Retinal pigment epithelial cell (primary cell): Measurements from ENCODE around the gene LRRD1.
A peak's percentile ranks its signal among the peaks of the same experiment; 100 is the strongest.

Experiments used
- DNase-seq: peaks from one replicate; pipeline ENCODE4 v3.0.0-alpha.2; 2010; ENCODE audit warnings: low read depth
- H3K4me3 ChIP-seq: 2 replicates; pipeline ENCODE4 v1.5.1; 2011; ENCODE audit warnings: mild to moderate bottlenecking, low read length, control low read depth, moderate library complexity
- TF ChIP-seq, protein P1 (sequence below): conservative IDR thresholded peaks from 2 replicates; pipeline ENCODE4 v1.5.1; 2011; ENCODE audit warnings: low read depth, low read length, control low read depth, inconsistent platforms

Gene LRRD1

DNA sequence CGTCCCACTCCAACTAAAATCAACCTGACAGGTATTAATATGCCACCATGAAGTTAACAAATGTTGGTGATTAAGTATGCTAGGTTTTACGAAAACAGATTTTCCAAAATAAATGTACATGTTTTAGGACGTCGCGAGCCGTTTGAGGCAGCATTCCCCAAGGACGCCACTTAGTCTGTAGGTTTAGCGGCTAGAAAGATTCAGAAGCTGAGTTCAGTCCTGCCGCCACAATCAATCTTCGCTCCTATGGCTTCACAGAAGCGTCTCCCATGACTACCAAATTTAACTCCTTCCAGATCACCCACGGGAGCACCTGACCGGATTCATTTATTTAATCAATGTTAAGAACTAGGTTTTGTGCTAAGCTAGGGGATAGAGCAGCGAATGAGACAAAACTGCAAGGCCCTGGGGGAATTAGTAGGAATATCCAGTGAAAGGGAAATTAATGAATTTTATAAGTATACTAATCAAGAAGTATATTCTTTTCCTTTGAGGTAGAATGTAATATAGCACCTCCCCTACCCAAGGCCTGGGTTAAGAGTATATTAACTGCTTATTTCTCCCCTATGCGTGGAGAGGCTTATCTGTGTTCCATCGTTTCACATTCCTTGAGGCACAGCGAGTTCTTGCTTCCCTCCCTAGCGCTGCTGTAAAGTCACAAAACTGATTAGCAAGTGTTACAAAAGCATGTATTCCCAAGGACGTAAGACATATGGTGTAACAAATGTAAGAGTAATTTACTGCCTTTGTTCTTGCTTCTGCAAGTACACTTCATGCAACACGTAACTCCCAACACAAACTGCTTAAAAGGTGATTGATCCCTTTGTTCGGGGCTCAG lies 43.7 kb downstream of the LRRD1 start:
- TF ChIP-seq, protein P1, sequence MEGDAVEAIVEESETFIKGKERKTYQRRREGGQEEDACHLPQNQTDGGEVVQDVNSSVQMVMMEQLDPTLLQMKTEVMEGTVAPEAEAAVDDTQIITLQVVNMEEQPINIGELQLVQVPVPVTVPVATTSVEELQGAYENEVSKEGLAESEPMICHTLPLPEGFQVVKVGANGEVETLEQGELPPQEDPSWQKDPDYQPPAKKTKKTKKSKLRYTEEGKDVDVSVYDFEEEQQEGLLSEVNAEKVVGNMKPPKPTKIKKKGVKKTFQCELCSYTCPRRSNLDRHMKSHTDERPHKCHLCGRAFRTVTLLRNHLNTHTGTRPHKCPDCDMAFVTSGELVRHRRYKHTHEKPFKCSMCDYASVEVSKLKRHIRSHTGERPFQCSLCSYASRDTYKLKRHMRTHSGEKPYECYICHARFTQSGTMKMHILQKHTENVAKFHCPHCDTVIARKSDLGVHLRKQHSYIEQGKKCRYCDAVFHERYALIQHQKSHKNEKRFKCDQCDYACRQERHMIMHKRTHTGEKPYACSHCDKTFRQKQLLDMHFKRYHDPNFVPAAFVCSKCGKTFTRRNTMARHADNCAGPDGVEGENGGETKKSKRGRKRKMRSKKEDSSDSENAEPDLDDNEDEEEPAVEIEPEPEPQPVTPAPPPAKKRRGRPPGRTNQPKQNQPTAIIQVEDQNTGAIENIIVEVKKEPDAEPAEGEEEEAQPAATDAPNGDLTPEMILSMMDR, result no peak
- H3K4me3 ChIP-seq, result peak overlapping the region; percentile 93
- DNase-seq, result no peak

DNA sequence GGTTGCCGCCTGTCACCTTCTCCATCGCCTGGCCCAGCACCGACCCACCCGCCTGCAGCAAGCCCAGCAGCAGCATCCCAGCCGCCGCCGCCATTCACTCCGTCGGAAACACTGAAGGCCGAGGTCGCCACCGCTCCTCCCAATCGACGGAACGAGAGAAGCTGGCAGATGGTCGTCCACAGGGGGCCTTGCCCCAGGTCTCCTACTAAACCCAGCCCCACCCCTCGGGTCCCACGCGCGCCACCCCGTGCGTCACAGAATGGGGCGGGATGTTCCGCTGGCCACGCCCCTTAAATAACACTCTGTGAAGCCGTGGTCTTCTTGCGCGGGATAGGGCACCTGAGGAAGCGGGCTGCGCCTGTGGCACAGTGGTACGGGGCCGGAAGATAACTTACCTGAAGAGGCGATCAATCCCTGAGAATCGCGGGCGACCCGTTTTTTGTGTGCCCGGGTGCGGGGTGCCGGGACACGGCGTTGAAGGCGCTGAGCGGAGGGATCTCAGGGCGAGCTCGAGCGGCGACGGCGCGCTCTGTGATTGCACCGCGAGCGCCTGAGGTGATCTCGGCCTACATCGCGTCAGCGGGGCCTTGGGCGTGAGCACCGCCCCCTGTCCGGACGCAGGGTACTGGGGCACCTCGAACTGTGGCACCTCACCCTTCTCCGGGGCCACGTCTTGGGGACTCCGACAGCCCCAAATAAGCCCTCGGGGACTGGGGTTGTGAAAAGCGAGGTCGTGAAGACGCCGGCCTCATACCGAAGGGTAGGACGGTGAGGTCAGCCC lies 44.5 kb downstream of the LRRD1 start, which contains the start of gene CYP51A1:
Gene CYP51A1, minus strand, starts transcription at position 207 of the 781 bp plus-strand sequence. Its CDS starts 113 bp downstream, at position 94.
- TF ChIP-seq, protein P1, result no peak
- DNase-seq, result peak; percentile 79
- peak within 1 kb of the TSS; percentile 93 for H3K4me3 ChIP-seq

DNA sequence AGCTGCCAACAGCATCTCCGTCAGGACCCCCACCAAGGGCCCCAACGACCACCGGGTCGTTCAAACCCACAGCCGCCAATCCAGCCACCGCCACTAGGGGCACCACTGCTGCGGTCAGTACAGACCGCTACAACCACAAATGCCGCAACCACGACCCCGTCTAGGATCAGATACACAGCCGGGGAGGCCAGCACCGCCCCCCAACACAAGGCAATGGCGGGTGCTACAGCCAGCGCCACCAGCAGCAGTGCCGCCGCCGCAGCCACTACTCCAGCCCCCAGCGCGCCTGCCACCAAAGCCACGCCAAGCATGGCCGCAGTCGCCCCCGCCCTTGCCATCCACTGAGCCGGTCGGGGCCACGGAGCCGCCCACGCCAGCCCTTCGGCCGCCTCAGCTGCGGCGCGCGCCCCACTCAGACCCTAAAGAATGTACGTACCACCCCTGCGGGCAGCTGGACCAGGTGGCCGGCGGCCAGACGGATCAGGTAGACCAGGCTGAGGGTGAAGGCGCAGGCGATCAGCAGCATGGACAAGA lies 45.1 kb downstream of the LRRD1 start:
- peak; percentile 39 for DNase-seq

DNA sequence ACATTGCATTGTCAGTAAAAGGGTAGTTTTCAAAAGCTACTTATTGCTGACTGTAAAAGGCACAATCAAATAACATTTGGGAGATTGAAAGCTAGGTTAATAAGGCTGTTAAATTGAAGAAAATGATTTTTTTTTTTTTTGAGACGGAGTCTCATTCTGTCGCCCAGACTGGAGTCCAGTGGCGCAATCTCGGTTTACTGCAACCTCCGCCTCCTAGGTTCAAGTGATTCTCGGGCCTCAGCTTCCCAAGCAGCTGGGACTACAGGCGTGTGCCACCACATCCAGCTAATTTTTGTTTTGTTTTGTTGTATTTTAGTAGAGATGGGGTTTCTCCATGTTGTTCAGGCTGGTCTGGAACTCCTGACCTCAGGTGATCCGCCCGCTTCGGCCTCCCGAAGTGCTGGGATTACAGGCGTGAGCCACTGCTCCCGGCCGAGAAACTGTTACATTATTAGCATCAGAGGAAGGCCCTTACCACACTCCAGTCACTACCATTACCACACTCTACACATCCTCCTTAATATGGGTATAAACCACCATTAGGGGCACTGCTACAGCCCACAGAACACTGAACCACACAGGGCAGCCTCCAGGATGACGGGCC lies 45.7 kb downstream of the LRRD1 start:
- H3K4me3 ChIP-seq, result peak overlapping the region; percentile 93
- DNase-seq, result no peak

More for the DNA sequence above, 45.1 kb downstream of the LRRD1 start:
- peak overlapping the region; percentile 93 for H3K4me3 ChIP-seq
- TF ChIP-seq, protein P1, result peak; percentile 90

DNA sequence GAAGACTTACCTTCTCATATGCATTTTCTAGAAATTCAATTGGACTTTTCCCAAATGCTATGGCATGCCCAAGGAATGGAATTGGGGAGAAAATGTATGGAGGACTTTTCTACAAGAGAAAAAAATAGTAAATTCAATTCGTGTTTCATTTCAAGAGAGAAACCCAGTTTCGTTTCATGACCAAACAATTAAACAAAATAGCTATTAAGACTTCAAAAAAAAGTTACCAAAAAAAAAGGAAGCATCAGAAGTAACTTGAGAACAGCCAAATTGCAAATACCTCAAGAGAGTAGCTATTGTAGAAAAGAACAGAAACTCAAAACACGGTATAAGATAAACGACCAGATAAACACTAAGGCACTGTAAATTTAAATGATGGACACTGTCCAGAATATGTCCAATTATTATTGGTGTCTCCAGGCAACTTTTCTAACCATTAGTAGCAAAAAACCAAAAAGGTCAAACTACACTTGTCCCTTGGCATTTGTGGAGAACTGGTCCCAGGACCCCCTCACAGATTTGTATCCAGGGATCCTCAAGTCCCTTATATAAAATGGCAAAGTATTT lies 47.1 kb downstream of the LRRD1 start:
- TF ChIP-seq, protein P1, result no peak
- DNase-seq, result no peak
- H3K4me3 ChIP-seq, result peak overlapping the region; percentile 93

More for the DNA sequence above, 45.7 kb downstream of the LRRD1 start:
- TF ChIP-seq, protein P1, result no peak

DNA sequence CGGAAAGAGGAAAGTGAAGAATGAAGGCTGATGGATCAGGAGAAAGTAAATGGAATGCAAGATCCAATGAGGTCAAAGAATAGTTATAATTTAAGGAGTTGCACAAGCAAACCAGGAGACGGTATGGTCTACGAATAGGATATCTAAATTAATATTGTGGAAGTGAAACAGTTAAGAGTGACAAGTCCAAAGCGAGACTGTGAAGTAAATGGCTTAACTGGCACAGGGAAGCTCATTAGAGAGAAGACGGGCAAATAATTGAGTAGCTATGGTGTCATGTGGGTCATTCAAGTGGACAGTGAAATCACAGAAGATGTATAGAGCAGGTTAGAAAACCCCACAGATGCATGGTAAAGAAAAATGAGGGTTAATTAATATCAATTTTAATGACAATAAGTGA lies 47.8 kb downstream of the LRRD1 start:
- TF ChIP-seq, protein P1, result no peak
- H3K4me3 ChIP-seq, result no peak overlapping the region
- DNase-seq, result no peak
